ENCODE results near the gene ARL13B. TPM values are rescaled to one million over a fixed set of nuclear protein-coding genes. Genes with fewer than 3 reads are reported as not detected.

The ARL13B gene
- total and polyA plus RNA-seq, 2 of the 4 experiments (the other 2 are of a cell fraction) = 2.7 to 3.0 TPM

GRCh38 chr3:94065122-94065521 is 85.2 kb downstream of the ARL13B start:
- H4K20me1 ChIP-seq (ENCODE audit: insufficient read depth, low read length) = no peaks in the 10 kb centered on the region
- dilution Hi-C loops (cut with HindIII; ENCODE audit: low sequenced_read_pairs, unreplicated experiment) = no loop called here
- ATAC-seq (ENCODE audit: low read depth) (no peak), DNase-seq (no peak)
- H3K4ac ChIP-seq (ENCODE audit: low read depth, low read length) = no peak overlapping the region
- TF ChIP-seq MAZ (IDR thresholded peaks at IDR 0.05; ENCODE audit: borderline replicate concordance, low read depth, low read length) (no peak), RFX5 (IDR thresholded peaks at IDR 0.05; ENCODE audit: low read depth, low read length) (no peak), MXI1 (IDR thresholded peaks at IDR 0.05; ENCODE audit: borderline replicate concordance, low read depth, low read length) (no peak), SMC3 (IDR thresholded peaks at IDR 0.05; ENCODE audit: low read depth, low read length) (no peak), MAFK (IDR thresholded peaks at IDR 0.05; ENCODE audit: low read depth, low read length) (no peak), CTCF (conservative IDR thresholded peaks at IDR 0.05; ENCODE audit: low read depth, low read length) (no peak), FOS (IDR thresholded peaks at IDR 0.05; ENCODE audit: low read depth, low read length) (no peak), RCOR1 (IDR thresholded peaks at IDR 0.05; ENCODE audit: insufficient replicate concordance, low read length) (no peak), NFE2L2 (IDR thresholded peaks at IDR 0.05; ENCODE audit: low read depth, low read length) (no peak), BHLHE40 (IDR thresholded peaks at IDR 0.05; ENCODE audit: low read depth, low read length) (no peak), POLR2A (IDR thresholded peaks at IDR 0.05; ENCODE audit: low read depth, low read length) (no peak), CHD1 (IDR thresholded peaks at IDR 0.05; ENCODE audit: low read depth, low read length) (no peak), USF2 (IDR thresholded peaks at IDR 0.05; ENCODE audit: low read depth, low read length) (no peak), CEBPB (IDR thresholded peaks at IDR 0.05; ENCODE audit: low read depth, low read length) (no peak), RAD21 (IDR thresholded peaks at IDR 0.05; ENCODE audit: low read length) (no peak)
- TF ChIP-seq, protein P1, sequence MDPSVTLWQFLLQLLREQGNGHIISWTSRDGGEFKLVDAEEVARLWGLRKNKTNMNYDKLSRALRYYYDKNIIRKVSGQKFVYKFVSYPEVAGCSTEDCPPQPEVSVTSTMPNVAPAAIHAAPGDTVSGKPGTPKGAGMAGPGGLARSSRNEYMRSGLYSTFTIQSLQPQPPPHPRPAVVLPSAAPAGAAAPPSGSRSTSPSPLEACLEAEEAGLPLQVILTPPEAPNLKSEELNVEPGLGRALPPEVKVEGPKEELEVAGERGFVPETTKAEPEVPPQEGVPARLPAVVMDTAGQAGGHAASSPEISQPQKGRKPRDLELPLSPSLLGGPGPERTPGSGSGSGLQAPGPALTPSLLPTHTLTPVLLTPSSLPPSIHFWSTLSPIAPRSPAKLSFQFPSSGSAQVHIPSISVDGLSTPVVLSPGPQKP (IDR thresholded peaks at IDR 0.05; ENCODE audit: borderline replicate concordance, low read depth, low read length) = no peak
- H2AFZ ChIP-seq (replicated peaks; ENCODE audit: low read length, poor library complexity) = no peak overlapping the region
- H3K4me3 ChIP-seq (ENCODE audit: insufficient read depth, low read depth, low read length) = no peak overlapping the region
- no peak overlapping the region for H2AK9ac ChIP-seq (replicated peaks; ENCODE audit: low read depth, low read length, poor library complexity)
- no peak overlapping the region for H2BK5ac ChIP-seq (ENCODE audit: low read depth, low read length, poor library complexity, severe bottlenecking)
- no peaks in the 10 kb centered on the region for H3K9me1 ChIP-seq (ENCODE audit: insufficient read depth, low read length)
- H3K9me3 ChIP-seq (ENCODE audit: control insufficient read depth, insufficient read depth, low read length) = no peaks in the 10 kb centered on the region
- no peak overlapping the region for H3K56ac ChIP-seq (ENCODE audit: extremely low read depth, insufficient read depth, low read length)
- intact Hi-C loops (cut with micrococcal nuclease) = loop anchor here (10.0 kb wide), 1 partner anchor 220 kb away; no protein-coding TSS in a partner anchor
- no peak overlapping the region for H4K91ac ChIP-seq (ENCODE audit: insufficient read depth, low read depth, low read length)
- no peak overlapping the region for H4K5ac ChIP-seq (ENCODE audit: low read depth, low read length)
- no peak overlapping the region for H3K9ac ChIP-seq (ENCODE audit: low read depth, low read length)
- CTCF ChIA-PET = no interaction called here
- H3K18ac ChIP-seq (ENCODE audit: low read depth, low read length) = no peak overlapping the region
- H3K4me2 ChIP-seq (ENCODE audit: low read depth, low read length) = no peak overlapping the region
- in situ Hi-C loops (cut with MboI; ENCODE audit: low sequenced_read_pairs) = loop anchor here (5.0 kb wide), 1 partner anchor 58 kb away; no protein-coding TSS in a partner anchor
- no peak overlapping the region for H2AK5ac ChIP-seq (ENCODE audit: low read depth, low read length)
- POLR2A ChIA-PET (ENCODE audit: unreplicated experiment) = no interaction called here
- peaks cover 1% of the 10 kb centered on the region; the same call in 1 of the 2 replicates for H3K36me3 ChIP-seq (ENCODE audit: control insufficient read depth, insufficient read depth, low read length)
- no CpG with 5 or more reads among the region's 1 CpG for WGBS, 2 experiments (ENCODE audit: extremely low coverage in 2 of 2, insufficient read length in 1 of 2)
- no peak overlapping the region for H3K23ac ChIP-seq (ENCODE audit: low read depth, low read length)
- no peaks in the 10 kb centered on the region for H3K27me3 ChIP-seq (ENCODE audit: control insufficient read depth, insufficient read depth, low read length)
- H3K27ac ChIP-seq (ENCODE audit: insufficient read depth, low read length) = no peak overlapping the region
- no peak overlapping the region for H2BK15ac ChIP-seq (ENCODE audit: low read depth, low read length)
- H3K4me1 ChIP-seq (ENCODE audit: control insufficient read depth, insufficient read depth, low read length) = peaks cover 1% of the 10 kb centered on the region; the same call in 1 of the 2 replicates
- no peak overlapping the region for H2BK120ac ChIP-seq (ENCODE audit: low read depth, low read length)
- BruUV-seq (replicated peaks) = no TSS peak
- H2BK20ac ChIP-seq (ENCODE audit: low read depth, low read length) = no peak overlapping the region
- H3K79me1 ChIP-seq (ENCODE audit: low read depth in 1 of 2, low read length in 2 of 2) = peaks cover 6 to 34% of the 10 kb centered on the region in 2 experiments; a peak in 3 of 4 replicates
- no peak overlapping the region for H3K14ac ChIP-seq (replicated peaks; ENCODE audit: low read depth, low read length)
- H4K8ac ChIP-seq (ENCODE audit: low read depth in 2 of 2, low read length in 2 of 2) = no peak overlapping the region

Measured in IMR-90 (cell line).